ENCODE results near the gene FUBP3.

Gene FUBP3, protein sequence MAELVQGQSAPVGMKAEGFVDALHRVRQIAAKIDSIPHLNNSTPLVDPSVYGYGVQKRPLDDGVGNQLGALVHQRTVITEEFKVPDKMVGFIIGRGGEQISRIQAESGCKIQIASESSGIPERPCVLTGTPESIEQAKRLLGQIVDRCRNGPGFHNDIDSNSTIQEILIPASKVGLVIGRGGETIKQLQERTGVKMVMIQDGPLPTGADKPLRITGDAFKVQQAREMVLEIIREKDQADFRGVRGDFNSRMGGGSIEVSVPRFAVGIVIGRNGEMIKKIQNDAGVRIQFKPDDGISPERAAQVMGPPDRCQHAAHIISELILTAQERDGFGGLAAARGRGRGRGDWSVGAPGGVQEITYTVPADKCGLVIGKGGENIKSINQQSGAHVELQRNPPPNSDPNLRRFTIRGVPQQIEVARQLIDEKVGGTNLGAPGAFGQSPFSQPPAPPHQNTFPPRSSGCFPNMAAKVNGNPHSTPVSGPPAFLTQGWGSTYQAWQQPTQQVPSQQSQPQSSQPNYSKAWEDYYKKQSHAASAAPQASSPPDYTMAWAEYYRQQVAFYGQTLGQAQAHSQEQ

DNA sequence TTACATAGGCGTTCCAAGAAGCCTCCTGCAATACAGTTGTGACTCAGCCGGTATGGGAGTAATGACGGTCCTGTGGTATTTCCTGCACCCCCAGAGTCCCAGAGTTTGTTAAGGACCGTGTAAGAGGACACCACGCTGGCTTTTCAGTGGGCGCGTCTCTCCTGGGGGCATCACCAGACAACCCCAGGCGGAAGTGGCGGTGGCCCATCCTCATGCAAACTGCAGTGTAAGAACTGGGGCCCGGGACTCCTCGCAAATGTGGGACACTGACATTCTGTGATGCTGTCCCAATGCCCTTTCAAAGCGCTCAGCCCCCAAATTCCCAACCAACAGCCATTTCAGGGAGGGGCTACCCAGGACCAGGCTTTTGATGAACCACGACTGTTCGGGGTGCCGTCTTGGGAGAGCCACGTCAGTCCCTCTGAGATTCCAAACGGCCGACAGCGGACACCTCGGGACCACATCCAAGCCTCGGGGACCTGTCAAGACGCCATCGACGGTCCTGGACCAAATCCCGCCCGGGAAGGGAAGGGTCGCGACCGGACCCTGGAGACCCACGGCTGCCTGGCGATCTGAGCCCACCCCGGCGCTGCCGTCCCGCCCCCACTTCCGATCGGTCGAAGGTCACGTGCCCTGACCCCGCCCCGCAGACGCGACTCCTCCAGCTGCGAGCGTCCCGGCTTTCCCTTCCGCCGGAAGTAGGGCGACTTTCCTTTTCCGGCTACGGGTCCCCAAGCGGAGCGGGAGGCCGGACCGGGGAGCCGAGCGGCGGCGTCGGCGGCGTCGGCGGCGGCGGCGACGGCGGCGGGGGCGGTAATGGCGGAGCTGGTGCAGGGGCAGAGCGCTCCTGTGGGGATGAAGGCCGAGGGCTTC, at the start of gene FUBP3:
FUBP3 (plus strand) TSS at position 713 of the 873 bp plus-strand sequence; CDS start at position 817, 104 bp downstream.
- peak; percentile 95 for DNase-seq

DNA sequence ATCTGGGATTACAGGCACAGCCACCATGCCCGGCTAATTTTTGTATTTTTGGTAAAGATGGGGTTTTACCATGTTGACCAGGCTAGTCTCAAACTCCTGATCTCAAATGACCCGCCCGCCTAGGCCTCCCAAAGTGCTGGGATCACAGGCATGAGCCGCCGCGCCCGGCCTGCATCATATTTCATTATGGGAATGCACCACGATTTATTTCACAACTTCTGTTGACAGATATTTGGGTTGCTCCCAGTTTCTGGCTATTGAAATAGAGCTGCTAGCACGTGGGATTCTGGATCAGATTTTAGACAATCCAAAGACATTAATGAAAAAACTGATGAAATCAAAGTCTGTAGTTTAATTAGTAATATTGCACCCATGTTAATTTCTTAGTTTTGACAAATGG, 48.4 kb upstream of the FUBP3 start:
- DNase-seq = no peak

DNA sequence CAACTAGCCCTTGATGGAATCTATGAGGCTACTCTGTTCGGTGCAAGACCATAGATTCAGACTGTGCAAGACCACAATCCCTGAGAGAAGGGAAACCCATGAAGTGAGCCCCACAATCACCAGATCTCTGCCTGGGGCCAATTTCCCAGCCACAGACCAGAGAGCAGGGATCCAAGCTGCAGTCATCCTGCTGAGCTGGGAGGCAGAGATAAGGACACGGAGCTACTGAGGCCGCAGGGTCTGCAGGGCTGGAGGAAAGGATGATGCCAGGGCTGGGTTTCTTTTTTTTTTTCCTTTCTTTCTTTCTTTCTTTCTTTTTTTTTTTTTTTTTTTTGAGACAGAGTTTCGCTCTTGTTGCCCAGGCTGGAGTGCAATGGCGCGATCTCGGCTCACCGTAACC, 47.7 kb upstream of the FUBP3 start:
- no peak for DNase-seq

DNA sequence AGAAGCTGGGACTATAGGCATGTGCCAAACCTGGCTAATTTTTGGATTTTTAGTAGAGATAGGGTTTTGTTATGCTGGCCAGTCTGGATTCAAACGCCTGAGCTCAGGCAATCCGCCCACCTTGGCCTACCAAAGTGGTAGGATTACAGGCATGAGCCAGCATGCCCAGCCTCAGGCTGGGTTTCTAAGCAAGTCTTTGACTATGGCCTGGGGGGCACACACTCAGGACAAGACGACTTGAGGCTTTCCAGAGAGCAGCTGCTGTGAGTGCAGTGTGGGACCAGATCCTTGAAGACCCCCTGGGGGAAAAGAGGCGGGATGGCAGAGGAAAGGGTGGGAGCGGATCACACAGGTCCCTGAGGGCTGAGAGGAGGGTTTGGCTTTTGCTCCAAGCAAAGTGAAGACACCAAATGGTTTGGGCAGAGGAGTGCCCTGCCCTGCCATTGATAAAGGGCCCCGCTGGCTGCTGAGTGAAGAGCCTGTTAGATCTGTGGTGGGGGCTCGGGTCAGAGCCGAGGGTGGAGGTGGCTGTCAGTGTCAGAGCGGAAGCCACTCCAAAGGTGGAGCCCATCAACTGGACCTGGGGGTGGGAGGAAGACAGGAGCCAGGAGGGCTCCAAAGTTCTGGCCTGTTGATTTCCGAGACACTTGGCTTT, 46.8 kb upstream of the FUBP3 start:
- no peak for DNase-seq

DNA sequence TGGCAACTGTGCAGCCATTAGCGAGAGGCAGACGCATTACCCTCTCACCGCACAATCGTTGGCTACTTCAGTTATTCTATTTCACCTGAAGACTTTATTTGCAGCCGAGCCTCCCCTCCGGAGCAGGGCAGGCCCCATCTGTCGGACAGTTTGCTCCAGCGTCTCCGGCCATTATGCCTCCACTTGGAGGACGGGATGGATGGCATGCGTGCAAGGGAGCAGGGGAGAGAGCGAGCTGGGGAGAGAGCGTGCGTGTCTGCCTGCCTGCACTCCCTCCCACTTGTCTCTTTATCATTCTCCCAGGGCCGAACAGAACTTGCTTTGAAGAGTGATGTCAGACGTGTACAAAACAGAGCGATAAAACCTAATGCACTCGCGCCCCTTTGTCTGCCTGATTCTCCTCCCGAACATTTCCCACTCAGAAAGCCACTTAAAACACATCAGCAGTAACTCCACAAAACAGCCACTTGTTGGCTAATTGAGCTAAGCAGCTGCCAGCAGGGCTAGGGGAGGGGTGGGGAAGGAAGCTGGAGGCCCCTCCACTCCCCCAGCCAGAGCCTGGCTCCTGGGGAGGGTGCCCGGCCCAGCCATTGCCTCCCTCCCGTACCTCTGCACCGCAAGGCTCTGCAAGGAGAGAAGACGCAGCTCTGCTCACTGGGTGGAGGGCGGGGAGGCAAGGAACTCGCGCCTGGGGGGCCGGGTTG, 43.4 kb upstream of the FUBP3 start:
- no peak for DNase-seq

DNA sequence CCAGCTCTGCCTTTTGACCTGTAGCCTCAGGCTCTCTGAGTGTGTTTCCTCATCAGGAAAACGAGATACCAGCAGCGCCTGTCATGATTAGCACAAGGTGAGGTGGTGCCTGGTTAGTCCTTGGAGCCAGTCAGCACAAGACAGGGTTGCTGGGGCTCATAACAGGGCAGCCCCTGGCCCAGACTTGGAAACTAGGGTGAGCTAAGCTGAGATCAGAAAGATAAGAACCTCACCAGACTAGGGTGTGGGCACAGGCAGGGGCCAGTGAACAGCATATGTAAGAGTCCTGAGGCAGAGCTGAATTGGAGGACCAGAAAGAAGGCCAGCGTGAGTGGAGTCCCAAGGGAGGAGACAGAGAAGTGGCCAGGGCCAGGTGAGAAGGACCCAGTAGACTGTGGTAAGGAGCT, 42.7 kb upstream of the FUBP3 start:
- DNase-seq = no peak

DNA sequence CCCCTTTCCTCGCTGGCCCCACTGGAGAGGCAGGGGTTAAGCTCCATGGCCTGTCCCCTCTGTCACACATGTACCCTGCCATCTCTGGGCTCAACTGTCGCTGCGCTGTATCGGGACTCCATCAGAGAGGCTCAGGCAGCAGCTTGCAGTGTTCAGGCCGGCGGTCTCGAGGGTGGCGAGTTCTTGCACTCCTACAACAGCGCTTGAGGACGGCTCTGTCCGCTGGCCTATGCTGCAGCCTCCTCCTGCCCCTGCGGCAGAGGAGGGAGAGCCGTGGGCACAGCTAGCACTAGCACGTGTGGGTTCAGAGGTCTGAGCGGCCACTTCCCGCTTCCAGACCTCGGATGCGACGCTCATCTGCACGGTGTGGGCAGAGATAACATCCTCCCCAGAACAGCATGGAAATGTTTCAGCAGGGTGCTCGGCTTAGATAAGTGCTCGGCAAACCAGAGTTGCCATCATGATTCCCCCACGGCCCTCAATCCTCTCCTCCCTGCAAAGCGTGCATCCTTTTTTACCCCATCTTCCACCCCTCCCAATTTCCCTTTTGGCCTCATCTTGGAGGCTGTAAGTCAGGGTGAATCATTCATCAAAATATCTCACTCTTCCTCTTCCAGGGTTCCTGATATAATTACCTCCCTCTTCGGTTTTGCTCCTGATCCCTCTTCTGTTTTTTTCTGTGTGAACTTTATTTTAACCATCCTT, 41.9 kb upstream of the FUBP3 start:
- DNase-seq = no peak

DNA sequence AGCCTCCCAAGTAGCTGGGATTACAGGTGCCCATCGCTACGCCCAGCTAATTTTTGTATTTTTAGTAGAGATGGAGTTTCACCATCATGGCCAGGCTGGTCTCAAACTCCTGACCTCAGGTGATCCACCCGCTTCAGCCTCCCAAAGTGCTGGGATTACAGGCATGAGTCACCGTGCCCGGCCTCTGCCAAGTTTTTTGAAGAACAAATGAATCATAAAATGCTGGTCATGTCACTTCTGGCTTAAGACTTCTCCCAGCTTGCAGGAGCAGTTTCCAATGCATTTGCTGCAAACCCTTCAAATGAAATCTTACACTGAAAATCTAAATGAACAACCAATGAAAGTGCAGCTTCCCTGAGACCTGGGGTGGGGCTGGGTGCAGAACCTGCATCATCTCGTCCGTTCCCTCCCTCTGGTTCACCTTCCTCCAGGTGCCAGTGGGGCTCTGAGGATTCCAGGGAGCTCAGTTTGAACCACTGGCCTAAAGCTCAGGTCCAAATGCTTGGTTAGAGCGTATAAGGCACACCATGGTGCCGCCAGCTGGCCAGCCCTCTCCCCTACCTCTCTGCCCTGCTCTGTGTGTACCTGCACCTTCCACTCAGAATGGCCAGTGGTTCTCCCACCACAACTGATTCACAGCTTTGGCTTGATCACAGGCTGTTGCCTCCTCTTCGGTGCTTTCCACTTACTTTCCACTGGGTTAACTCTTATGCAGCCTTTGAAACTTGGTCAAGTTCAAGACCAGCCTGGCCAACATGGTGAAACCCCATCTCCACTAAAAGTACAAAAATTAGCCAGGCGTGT, 39.8 kb upstream of the FUBP3 start:
- DNase-seq = no peak

DNA sequence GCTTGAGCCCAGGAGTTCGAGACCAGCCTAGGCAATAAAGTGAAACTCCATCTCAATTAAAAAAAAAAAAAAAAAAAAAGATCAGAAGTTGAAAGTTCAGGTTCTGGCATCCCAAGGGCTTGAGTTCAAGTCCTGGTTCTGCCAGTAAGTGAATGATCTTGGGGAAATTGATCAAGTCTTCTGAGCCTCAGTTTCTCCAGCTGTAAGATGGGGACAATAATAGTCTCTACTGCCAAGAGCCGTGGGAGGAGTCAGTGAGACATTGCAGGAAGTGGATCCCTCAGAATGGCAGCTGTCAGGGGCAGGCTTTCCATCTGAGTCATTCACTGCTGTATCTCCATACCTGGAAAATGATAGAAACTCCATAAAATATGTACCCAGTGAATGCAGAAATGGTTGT, 37.8 kb upstream of the FUBP3 start:
- DNase-seq = no peak

DNA sequence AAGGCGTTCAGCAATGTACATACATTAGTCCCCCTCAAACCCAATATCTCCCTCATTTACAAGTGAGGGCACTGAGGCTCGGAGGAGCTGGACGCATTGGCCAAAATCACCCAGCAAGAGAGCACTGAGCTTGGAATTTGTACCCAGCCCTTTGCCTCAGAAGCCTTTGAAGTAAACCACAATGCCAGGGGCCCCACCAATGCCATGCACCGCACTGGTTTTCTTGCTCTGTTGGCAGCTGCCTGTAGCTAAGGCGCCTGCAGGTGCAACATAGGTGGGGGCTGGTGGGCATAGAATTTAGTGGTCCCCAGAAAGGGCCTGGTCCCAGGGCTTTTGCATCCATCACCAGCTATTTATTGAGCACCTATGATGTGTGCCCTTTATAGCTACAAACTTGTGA, 37.3 kb upstream of the FUBP3 start:
- DNase-seq = no peak

DNA sequence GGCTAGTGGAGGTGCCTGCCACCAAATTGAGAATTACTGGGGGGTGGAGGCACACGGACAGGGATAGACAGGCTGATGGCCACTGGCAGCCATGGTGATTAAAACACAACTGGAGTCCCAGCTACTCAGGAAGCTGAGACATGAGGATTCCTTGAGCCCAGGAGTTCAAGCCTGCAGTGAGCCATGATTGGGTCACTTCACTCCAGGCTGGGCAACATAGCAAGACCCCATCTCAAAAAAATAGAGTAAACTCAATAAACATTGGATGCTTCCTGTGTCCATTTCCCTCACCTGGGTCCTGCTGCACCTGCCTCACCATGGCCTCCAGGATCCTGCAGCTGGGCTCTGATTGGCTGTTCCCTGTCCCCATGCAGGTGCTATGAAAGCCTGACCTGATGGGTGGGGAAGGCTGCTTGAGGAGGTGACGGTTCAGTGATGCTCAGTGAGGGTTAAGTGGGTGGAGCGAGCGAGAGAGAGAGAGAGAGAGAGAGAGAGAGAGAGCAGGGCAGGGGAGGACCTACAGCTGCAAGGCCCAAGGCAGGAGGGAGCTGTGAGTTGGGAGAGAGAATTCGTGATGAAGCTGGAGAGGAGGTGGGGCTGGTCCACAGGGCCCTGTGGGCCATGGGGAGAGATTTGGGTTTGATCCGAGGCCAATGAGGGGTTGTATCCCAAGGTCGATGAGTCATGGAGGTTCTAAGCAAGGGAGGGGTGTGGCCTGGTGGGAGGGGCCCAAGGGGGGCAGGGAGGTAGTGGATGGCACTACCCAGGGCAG, 36.7 kb upstream of the FUBP3 start:
- DNase-seq = no peak

DNA sequence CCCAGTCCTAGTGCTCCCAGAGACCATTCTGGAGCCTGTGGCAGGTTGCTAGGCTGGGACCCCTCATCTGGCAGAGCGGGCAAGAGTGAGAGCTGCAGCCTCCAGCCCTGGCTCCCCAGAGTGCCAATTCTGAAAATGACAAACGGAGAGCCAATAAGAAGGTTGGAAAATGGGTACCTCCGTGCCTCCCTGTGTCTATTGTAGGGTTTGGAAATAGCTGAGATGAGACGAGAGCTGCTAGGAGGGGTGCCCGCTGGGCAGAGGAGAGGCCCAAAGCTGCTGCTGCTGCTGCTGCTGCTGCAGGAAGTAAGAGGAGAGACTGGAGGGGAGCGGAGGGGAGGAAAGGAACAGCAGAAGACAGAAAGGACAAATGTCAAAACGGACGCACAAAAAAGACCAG, 36.0 kb upstream of the FUBP3 start:
- DNase-seq = no peak

DNA sequence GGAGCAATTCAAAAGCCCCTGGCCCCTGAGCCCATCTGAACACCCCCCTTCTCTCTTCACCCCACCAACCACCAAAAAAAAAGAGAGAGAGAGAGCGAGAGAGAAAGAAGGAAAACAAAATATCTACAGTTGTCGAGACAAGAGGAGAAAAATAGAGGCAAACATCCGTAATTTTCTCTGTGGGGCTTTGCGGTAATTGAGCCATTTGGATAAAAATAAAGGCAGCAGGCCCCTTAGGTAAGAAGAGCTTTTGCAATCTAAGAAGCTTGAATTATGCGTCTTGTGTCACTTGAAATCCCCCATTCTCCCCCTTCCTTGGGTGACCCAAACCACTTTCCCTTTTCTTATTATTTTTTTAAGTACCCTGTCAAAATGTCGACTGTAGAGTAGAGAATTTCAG, 35.5 kb upstream of the FUBP3 start:
- DNase-seq = no peak

DNA sequence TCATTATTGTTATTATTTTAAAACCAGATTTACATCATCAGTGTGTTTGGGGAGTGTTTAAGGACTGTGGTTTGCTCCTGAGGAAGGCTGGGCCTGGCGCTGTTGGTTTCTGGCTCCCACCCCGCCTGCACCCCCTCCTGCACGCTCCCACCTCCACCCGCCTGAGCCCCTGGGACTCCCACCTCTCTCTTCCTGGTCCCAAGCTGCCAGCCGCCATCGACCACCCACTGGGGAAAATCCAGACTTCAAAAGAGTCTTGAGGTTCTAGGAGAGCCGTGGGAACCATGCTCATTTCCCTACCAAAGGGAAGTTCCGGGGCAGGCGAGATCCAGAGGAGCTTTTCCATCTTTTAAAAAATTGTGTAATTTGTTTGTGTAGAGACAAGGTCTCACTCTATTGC, 35.0 kb upstream of the FUBP3 start:
- no peak for DNase-seq

DNA sequence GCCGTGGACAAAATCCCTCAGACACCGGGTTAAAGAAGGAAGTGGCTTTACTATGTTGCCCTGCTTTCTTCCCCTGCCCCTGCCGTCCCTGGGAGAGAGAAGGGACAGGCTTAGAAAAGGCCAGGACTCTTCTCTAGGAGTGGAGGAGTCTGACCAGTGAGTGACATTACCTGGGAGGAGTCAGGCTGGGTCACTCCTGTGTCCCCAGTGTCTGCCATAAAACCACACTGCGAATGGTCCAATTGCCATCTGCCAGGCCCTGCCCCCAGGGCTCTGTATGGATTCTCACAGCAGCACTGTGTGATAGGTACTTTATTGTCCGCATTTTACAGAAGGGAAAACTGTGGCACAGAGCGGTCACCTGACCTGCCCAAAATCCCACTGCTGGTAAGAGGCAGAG, 31.3 kb upstream of the FUBP3 start:
- DNase-seq = no peak

DNA sequence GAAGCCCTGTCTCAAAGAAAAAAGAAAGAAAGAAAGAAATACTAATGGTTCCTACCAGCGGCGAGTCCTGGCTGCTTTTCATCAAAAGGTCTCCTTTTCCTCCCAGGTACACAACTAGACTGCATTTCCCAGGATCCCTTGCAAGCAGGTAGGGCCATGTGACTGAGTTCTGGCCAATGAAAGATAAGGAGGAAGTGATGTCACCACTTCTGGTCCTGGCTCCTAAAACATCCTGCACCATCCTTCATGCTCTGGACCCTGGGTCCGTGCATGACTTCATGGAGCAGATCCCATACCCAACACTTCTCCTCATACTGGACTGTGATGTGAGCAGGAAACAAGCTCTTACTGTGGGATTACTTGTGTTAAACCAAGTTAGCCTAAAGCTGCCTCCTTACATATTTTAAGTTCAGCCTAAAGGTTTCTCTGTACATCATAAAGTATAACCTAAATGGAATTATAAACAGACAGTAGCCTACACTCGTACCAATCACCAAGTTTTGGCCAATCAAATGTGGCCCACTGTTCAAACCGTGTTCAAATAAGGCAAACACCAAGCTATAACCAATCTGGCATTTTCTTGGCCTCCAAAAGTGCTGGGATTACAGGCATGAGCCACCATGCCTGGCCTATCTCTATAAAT, 30.2 kb upstream of the FUBP3 start:
- peak; percentile 26 for DNase-seq

DNA sequence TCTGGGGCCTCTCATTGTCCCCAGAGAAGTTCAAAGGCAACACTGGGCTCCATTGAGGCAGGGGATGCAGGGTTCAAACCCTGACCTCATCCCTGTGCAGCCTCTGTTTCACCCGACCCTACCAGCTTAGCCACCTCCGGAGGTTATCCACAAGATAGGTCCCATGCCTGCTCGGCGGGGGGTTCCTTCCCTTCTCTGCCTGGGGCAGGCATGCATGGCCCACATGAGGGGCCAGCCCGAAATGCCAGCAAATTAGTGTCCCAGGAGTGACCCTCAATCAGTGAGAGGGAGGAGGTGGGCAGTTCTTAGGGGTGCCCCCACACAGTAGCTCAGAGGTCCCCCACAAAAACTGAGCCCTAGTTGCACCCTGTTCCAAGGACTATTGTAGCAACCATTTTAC, 24.8 kb upstream of the FUBP3 start:
- no peak for DNase-seq

DNA sequence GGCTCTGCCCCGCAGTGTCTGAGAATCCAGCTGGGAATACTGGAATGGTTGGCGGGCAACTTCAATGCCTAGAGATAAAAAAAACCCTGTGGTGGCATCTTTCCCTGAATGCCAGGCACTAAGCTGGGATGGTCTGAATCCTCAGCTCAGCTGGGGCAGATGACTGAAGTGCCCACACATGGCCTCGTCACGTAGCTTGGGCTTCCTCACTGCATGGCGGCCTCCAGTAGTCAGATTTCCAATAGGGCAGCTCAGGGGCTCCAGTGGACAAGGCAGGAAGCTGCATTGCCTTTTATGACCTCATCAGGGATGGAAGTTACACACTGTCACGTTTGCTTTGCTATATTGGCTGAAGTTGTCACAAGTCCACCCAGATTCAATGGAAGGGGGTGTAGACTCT, 24.3 kb upstream of the FUBP3 start:
- DNase-seq = no peak

DNA sequence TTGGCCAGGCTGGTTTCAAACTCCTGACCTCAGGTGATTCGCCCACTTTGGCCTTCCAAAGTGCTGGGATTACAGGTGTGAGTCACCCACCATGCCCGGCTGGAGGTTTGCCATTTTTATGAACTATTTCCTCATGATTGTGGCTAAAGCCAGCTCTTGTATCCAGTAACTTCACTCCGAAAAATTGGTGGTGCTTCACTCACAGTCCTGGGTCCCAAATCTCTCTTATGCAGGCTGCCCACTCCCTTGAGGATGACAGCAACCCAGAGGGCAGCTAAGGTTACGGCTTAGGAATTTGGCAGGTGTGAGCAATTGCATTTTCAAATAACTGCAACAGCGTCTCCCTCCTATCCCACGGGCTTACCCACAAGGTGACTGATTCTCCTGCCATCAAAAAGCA, 23.4 kb upstream of the FUBP3 start:
- no peak for DNase-seq

Data from activated CD4-positive, alpha-beta T cell treated with anti-CD3 and anti-CD28 coated beads, Interleukin-10, Interleukin-2, amounts not matched to agents 100 ng/mL and 50 ng/mL, durations not matched to agents 16 hours and 8 hours (primary cell).